ENCODE measurements around the gene NPHP4. TPM values are rescaled to one million over a fixed set of nuclear protein-coding genes. Genes with fewer than 3 reads are reported as not detected.

Gene NPHP4
- total RNA-seq, 2 donors from 2014 or later, result 6.2 to 15.9 TPM

DNA sequence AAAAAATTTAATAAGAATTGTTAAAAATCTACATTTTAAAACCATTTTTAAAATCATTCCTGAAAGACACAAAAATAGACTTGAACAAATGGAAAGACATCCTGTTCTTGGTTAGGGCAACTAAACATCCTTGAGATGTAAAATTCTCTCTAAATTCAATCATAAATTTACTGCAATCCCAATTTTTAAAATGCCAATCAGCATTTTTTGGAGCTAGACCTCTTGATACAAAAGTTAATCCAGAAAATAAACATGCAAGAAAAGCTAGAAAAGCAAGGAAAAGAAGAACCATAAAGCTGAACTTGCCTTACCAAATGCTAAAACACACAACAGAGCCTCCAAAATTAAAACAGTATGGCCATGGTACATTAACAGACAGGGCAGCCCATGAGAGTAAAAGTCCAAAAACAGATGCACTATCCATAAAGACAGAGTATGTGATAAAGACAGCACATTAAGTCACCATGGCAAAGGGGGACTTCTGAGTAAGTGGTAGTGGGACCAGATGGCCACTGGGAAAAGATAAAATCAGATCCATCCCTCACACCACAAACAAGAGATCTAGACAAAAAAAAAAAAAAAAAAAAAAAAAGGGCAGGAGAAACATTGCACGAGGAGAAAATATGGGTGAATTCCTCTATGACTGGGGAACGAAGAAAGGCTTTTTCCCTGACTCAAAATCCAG is 51.4 kb downstream of the NPHP4 start:
- Histone ChIP-seq H3K4me3 (no peak overlapping the region), H3K36me3 (no peaks in the 10 kb centered on the region), H3K4me1 (no peaks in the 10 kb centered on the region), H3K9me3 (no peaks in the 10 kb centered on the region), H3K27ac (no peak overlapping the region), H3K27me3 (no peaks in the 10 kb centered on the region), H3K9ac (ENCODE audit: low read depth in 2 of 2, low read length in 2 of 2) (no peak overlapping the region)
- TF ChIP-seq, protein P1, sequence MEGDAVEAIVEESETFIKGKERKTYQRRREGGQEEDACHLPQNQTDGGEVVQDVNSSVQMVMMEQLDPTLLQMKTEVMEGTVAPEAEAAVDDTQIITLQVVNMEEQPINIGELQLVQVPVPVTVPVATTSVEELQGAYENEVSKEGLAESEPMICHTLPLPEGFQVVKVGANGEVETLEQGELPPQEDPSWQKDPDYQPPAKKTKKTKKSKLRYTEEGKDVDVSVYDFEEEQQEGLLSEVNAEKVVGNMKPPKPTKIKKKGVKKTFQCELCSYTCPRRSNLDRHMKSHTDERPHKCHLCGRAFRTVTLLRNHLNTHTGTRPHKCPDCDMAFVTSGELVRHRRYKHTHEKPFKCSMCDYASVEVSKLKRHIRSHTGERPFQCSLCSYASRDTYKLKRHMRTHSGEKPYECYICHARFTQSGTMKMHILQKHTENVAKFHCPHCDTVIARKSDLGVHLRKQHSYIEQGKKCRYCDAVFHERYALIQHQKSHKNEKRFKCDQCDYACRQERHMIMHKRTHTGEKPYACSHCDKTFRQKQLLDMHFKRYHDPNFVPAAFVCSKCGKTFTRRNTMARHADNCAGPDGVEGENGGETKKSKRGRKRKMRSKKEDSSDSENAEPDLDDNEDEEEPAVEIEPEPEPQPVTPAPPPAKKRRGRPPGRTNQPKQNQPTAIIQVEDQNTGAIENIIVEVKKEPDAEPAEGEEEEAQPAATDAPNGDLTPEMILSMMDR (IDR thresholded peaks at IDR 0.05), result no peak
- no peak for DNase-seq
- intact Hi-C loops (cut with DNase I), result no loop called here

DNA sequence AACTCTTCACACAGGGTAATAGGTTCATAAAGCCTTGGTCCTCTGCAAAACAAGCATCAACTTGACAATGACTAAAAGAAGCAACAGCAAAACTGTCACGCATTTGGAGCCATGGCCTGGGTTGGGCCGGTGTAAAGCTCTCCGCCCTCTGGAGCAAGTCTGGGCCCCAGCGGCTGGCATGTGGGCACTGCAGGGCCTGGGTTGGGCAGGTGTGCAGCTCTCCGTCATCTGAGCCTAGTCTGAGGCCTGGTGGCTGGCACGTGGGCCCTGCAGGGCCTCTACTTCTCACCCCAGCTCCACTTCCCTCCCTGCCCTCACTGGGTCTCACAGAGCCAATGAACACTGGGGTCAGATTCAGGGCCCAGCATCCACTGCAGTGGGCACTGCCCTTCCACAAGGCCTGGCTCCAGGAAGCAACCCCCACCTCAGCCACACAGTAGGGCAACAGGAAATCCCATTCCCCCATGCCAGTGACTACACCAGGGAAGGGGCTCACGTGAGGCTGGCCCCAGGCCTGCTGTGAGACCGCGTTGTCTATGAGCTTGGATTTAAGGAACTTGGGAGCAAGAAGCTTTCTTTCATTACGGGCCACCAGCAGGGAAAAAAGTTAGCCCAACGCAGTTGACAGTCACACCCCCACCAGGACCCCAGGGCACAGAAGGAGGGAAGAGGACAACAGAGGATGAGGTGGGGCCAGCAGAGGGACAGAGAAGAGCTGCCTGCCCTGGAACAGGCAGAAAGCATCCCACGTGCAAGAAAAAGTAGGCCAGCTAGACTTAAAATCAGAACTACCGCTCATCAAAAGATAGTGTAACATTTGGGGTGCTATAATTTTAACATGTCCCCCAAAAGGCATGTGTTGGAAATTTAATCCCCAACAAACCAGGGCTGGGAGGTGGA is 52.7 kb downstream of the NPHP4 start:
- Histone ChIP-seq H3K9ac (ENCODE audit: low read depth in 2 of 2, low read length in 2 of 2) (no peak overlapping the region), H3K4me3 (no peak overlapping the region), H3K4me1 (no peaks in the 10 kb centered on the region), H3K27ac (no peak overlapping the region), H3K9me3 (no peaks in the 10 kb centered on the region), H3K36me3 (no peaks in the 10 kb centered on the region), H3K27me3 (no peaks in the 10 kb centered on the region)
- no peak for DNase-seq
- intact Hi-C loops (cut with DNase I), result no loop called here
- TF ChIP-seq, protein P1 (IDR thresholded peaks at IDR 0.05), result no peak

DNA sequence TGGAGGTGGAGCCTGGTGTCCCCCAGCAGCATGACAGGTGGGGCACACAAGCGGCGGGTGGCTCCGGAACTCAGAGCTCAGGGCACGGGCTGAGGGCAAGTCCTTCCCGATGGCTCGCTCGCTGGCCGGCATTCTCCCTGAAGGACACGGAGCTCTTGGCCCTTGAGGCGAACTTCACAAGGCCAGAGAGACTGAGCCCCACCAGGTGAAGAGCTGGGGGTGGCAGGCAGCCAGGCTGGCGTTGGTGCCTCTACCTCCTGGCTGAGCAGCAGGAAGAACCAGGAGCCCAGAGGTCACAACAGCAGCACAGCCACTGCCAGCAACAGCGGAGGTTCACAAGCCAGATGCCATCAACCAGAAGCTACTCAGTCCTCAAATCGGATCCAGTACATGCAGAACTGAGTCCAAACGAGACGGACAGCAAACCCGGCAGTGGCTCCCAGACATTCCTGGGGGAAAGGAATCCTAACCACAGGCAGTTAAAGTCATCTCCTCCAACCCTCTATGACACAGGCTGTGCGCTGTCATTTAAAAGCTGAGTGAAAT is 54.1 kb downstream of the NPHP4 start:
- no peaks in the 10 kb centered on the region for H3K4me1 ChIP-seq
- no peak overlapping the region for H3K4me3 ChIP-seq
- no peak overlapping the region for H3K9ac ChIP-seq (ENCODE audit: low read depth in 2 of 2, low read length in 2 of 2)
- intact Hi-C loops (cut with DNase I), result no loop called here
- TF ChIP-seq, protein P1 (IDR thresholded peaks at IDR 0.05), result no peak
- H3K36me3 ChIP-seq, result no peaks in the 10 kb centered on the region
- DNase-seq, result no peak
- H3K27ac ChIP-seq, result no peak overlapping the region
- H3K9me3 ChIP-seq, result no peaks in the 10 kb centered on the region
- H3K27me3 ChIP-seq, result no peaks in the 10 kb centered on the region

DNA sequence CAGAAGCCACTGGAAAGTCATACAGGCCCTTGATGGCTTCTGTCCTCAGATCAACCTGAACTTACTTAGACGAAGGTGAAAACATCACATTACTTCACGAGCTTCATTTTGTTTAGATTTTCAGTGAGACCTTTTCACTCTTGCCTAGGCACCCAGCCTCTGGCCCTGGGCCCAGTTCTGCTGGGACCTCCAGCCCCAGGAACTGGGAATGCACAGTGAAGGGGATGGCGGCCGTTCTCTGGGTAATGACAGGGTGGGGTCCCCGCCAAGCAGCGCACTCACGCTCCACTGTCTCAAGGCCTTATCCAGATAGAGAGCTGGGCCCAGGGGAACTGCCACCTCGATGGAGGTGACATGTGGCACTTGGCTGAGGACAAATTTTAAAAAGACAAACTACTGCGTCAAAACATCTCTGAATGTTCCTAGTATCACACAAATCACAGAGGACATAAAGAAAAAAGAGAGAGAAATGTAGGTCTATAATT is 54.8 kb downstream of the NPHP4 start:
- Histone ChIP-seq H3K4me3 (no peak overlapping the region), H3K27ac (no peak overlapping the region), H3K9ac (ENCODE audit: low read depth in 2 of 2, low read length in 2 of 2) (no peak overlapping the region), H3K4me1 (no peaks in the 10 kb centered on the region), H3K36me3 (no peaks in the 10 kb centered on the region), H3K27me3 (no peaks in the 10 kb centered on the region), H3K9me3 (no peaks in the 10 kb centered on the region)
- TF ChIP-seq, protein P1 (IDR thresholded peaks at IDR 0.05), result no peak
- intact Hi-C loops (cut with DNase I), result no loop called here
- DNase-seq, result no peak

DNA sequence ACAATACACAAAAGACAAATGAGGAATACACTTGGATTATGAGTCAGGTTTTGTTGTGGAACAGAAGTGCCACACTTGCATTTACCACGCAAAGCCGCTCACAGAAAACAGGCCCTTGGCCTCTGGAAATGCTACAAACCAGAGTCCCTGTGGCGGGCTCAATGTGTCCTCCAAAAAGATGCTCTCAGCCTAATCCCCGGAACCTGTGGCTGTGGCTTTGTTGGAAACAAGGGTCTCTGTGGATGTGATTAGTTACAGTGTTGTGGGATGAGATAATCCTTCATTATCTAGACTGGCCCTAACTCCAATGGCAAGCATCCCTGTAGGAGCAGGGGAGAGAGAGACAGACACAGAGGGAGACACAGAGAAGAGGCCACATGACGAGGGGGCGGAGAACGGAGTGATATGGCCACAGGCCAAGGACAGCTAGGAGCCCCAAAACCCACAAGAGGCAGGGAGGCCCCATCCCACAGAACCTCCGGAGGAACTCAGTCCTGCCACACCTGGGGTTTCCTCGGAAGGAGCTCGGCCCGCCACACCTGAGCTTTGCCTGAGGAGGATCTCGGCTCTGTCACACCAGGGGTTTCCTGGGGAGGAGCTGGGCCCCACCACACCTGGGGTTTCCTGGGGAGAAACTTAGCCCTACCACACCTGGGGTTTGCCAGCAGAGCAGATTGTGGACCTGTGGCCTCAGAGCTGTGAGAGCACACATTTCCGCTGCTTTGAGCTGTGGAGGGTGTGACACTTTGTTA is 55.4 kb downstream of the NPHP4 start:
- intact Hi-C loops (cut with DNase I), result no loop called here
- no peak overlapping the region for H3K4me3 ChIP-seq
- no peak overlapping the region for H3K9ac ChIP-seq (ENCODE audit: low read depth in 2 of 2, low read length in 2 of 2)
- TF ChIP-seq, protein P1 (IDR thresholded peaks at IDR 0.05), result no peak
- H3K27me3 ChIP-seq, result no peaks in the 10 kb centered on the region
- no peak for DNase-seq
- no peaks in the 10 kb centered on the region for H3K9me3 ChIP-seq
- H3K36me3 ChIP-seq, result no peaks in the 10 kb centered on the region
- H3K27ac ChIP-seq, result no peak overlapping the region
- no peaks in the 10 kb centered on the region for H3K4me1 ChIP-seq
